ENCODE measurements around the gene RYR2. TPM values are rescaled to one million over a fixed set of nuclear protein-coding genes. Genes with fewer than 3 reads are reported as not detected.

Gene RYR2
- total RNA-seq, 2 donors from 2014 or later = 59.0 to 75.9 TPM

GRCh38 chr1:237065903-237066302 is 23.9 kb downstream of the RYR2 start:
- Histone ChIP-seq H3K36me3 (no peaks in the 10 kb centered on the region), H3K9me3 (no peaks in the 10 kb centered on the region), H3K4me3 (no peak overlapping the region), H3K4me1 (ENCODE audit: control insufficient read depth in 1 of 2, low read depth in 2 of 2) (peaks cover 3 to 24% of the 10 kb centered on the region in 2 donors), H3K27ac (no peak overlapping the region), H3K27me3 (replicated peaks; ENCODE audit: insufficient read depth) (no peaks in the 10 kb centered on the region)
- no peak for ATAC-seq (ENCODE audit: insufficient number of reproducible peaks, low FRiP score, low read depth)
- no peak for TF ChIP-seq CTCF (IDR thresholded peaks at IDR 0.05)
- no peak for DNase-seq (ENCODE audit: low spot score)

GRCh38 chr1:237070519-237070918 is 28.5 kb downstream of the RYR2 start:
- no peak for TF ChIP-seq CTCF (IDR thresholded peaks at IDR 0.05)
- peaks cover 3 to 26% of the 10 kb centered on the region in 2 donors for H3K4me1 ChIP-seq (ENCODE audit: control insufficient read depth in 1 of 2, low read depth in 2 of 2)
- H3K27me3 ChIP-seq (replicated peaks; ENCODE audit: insufficient read depth) = no peaks in the 10 kb centered on the region
- H3K9me3 ChIP-seq = no peaks in the 10 kb centered on the region
- no peak for DNase-seq (ENCODE audit: low spot score)
- no peak overlapping the region for H3K4me3 ChIP-seq
- H3K36me3 ChIP-seq = no peaks in the 10 kb centered on the region
- no peak overlapping the region for H3K27ac ChIP-seq
- ATAC-seq (ENCODE audit: insufficient number of reproducible peaks, low FRiP score, low read depth) = no peak

GRCh38 chr1:237071641-237072420 is 29.8 kb downstream of the RYR2 start:
- TF ChIP-seq CTCF (IDR thresholded peaks at IDR 0.05) = no peak
- Histone ChIP-seq H3K36me3 (no peaks in the 10 kb centered on the region), H3K4me1 (ENCODE audit: control insufficient read depth in 1 of 2, low read depth in 2 of 2) (peaks cover 3 to 20% of the 10 kb centered on the region in 2 donors), H3K27me3 (replicated peaks; ENCODE audit: insufficient read depth) (no peaks in the 10 kb centered on the region), H3K9me3 (no peaks in the 10 kb centered on the region), H3K4me3 (no peak overlapping the region), H3K27ac (no peak overlapping the region)
- no peak for DNase-seq (ENCODE audit: low spot score)
- ATAC-seq (ENCODE audit: insufficient number of reproducible peaks, low FRiP score, low read depth) = no peak

- TF ChIP-seq CTCF (IDR thresholded peaks at IDR 0.05) = no peak
- H3K27ac ChIP-seq = no peak overlapping the region
- ATAC-seq (ENCODE audit: insufficient number of reproducible peaks, low FRiP score, low read depth) (no peak), DNase-seq (ENCODE audit: low spot score) (no peak)
- H3K9me3 ChIP-seq = no peaks in the 10 kb centered on the region
- H3K4me3 ChIP-seq = no peak overlapping the region
- no peaks in the 10 kb centered on the region for H3K36me3 ChIP-seq
- peaks cover 3 to 8% of the 10 kb centered on the region in 2 donors for H3K4me1 ChIP-seq (ENCODE audit: control insufficient read depth in 1 of 2, low read depth in 2 of 2)
- H3K27me3 ChIP-seq (replicated peaks; ENCODE audit: insufficient read depth) = no peaks in the 10 kb centered on the region
Measured at GRCh38 chr1:237074371-237075117, 32.6 kb downstream of the RYR2 start.

GRCh38 chr1:237084341-237085077 is 42.5 kb downstream of the RYR2 start:
- no peaks in the 10 kb centered on the region for H3K36me3 ChIP-seq
- no peak for TF ChIP-seq CTCF (IDR thresholded peaks at IDR 0.05)
- no peak overlapping the region for H3K27ac ChIP-seq
- no peak overlapping the region for H3K4me3 ChIP-seq
- no peaks in the 10 kb centered on the region for H3K9me3 ChIP-seq
- no peak for ATAC-seq (ENCODE audit: insufficient number of reproducible peaks, low FRiP score, low read depth)
- no peak for DNase-seq (ENCODE audit: low spot score)
- peaks cover 3 to 21% of the 10 kb centered on the region in 2 donors for H3K4me1 ChIP-seq (ENCODE audit: control insufficient read depth in 1 of 2, low read depth in 2 of 2)
- no peaks in the 10 kb centered on the region for H3K27me3 ChIP-seq (replicated peaks; ENCODE audit: insufficient read depth)
